OCI-LY7 (cell line): ENCODE results near the gene PIGH.

Experiments used
- CTCF ChIP-seq: fragments of 200-600 bp; sonication (generic); conservative IDR thresholded peaks from 2 replicates; pipeline ENCODE4 v1.5.1; 2014; ENCODE audit warnings: mild to moderate bottlenecking, antibody characterized with exemption, low read length, moderate library complexity, mixed read lengths
- EZH2phosphoT487 ChIP-seq: fragments of 200-600 bp; sonication (generic); IDR thresholded peaks from 2 replicates; pipeline ENCODE4 v1.6.1; 2018; ENCODE audit warnings: low read depth, borderline replicate concordance, mild to moderate bottlenecking, mixed run types, antibody characterized with exemption, low read length, moderate library complexity, mixed read lengths

- TF ChIP-seq CTCF (no peak), EZH2phosphoT487 (no peak)
These were observed 43.0 kb downstream of the PIGH start for GRCh38 chr14:67557118-67557517.
